Body of pancreas (tissue), 4 donors: Measurements from ENCODE around the gene RYR3. TPM values are rescaled to one million over a fixed set of nuclear protein-coding genes. Genes with fewer than 3 reads are reported as not detected.

ENCODE experiments used
- ATAC-seq: fragments of 150-250 bp; one replicate; pipeline ENCODE4 v1.9.1; 2016
- DNase-seq, 4 donors: peaks; one replicate each; pipeline ENCODE4 v3.0.0-alpha.2; 2019
- H3K27ac ChIP-seq, 4 donors: fragments of 200-600 bp; sonication (generic); 1 replicate in 3 of 4; 2 replicates in 1 of 4; pipeline versions ENCODE4 v1.5.1 to v1.6.1; 2016 to 2019; ENCODE audit warnings: mild to moderate bottlenecking in 1 of 4, mixed read lengths in 1 of 4, moderate library complexity in 1 of 4
- H3K27me3 ChIP-seq, 2 donors: fragments of 200-600 bp; sonication (generic); one replicate each; pipeline ENCODE4 v1.6.0; 2016; ENCODE audit warnings: mild to moderate bottlenecking in 1 of 2
- H3K36me3 ChIP-seq, 2 donors: fragments of 200-600 bp; sonication (generic); replicated peaks in 1 of 2; 2 replicates each; pipeline ENCODE4 v1.5.1; 2016; ENCODE audit warnings: low read depth in 2 of 2; ENCODE audit not compliant: insufficient read depth in 1 of 2
- H3K4me1 ChIP-seq: fragments of 200-600 bp; sonication (generic); one replicate; pipeline ENCODE4 v1.6.0; 2016
- H3K4me3 ChIP-seq, 2 donors: fragments of 200-600 bp; sonication (generic); 1 replicate in 1 of 2; 2 replicates in 1 of 2; pipeline ENCODE4 v1.5.1; 2016 to 2019
- H3K9me3 ChIP-seq, 3 donors: fragments of 200-600 bp; sonication (generic); 1 replicate in 2 of 3; 2 replicates in 1 of 3; pipeline ENCODE4 v1.5.1; 2016
- CTCF ChIP-seq, 7 experiments: fragments of 450-650 bp in 4 of 7; fragments of 200-600 bp in 3 of 7; sonication (generic) in 3 of 7; IDR thresholded peaks; one replicate each; pipeline ENCODE4 v1.5.1; 2016 to 2019; ENCODE audit warnings: antibody characterized with exemption in 7 of 7
- POLR2A ChIP-seq, 3 donors: fragments of 450-650 bp; IDR thresholded peaks; one replicate each; pipeline ENCODE4 v1.6.1; 2016; ENCODE audit warnings: antibody characterized with exemption in 3 of 3, mild to moderate bottlenecking in 2 of 3
- WGBS, 2 donors: methylation state at CpG; one replicate each; pipeline ENCODE4 v1.1.5; 2017; 5-methylcytosine and 5-hydroxymethylcytosine counted together
- intact Hi-C: fragments of 100-400 bp; cut with DNase I; formaldehyde crosslinking; loops from one replicate; pipeline ENCODE4 v1.15.1; 2023
- total RNA-seq, 2 donors: library from RNA; depleted of rRNA; stranded (reverse); fragments of >200 nt; gene quantifications; one replicate each; pipeline ENCODE4 v1.1.0, GENCODE V29; 2016

RYR3 gene
- total RNA-seq, 2 donors from 2014 or later, result 0.26 to 0.66 TPM

DNA sequence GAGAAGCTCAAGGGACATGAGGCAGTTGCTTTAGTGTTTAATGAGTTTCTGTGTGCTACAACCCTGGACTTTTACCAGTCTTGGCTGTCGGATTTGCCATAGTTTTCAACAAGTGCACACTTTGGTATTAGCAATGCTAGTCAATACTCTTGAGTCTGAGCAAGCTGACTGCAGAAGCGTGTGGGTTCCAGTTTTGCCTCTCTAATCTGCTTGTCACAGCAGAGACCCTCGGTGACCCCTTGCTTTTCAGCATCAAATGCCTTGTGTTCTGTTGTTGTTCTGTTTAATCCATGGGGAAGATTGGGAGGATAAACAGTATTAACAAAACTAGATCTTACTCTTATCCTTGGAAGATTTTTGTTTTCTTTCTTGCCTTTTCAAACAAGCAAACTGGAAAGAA lies 463.2 kb downstream of the RYR3 start:
- Histone ChIP-seq H3K27ac (no peak overlapping the region), H3K27me3 (no peaks in the 10 kb centered on the region), H3K36me3 (no peaks in the 10 kb centered on the region), H3K4me3 (no peak overlapping the region), H3K9me3 (no peaks in the 10 kb centered on the region), H3K4me1 (no peaks in the 10 kb centered on the region)
- WGBS, 2 donors, result 41 to 45% methylated on average over 3 of the region's 3 CpGs
- intact Hi-C loops, result no loop called here
- no peak for ATAC-seq
- no peak for DNase-seq
- TF ChIP-seq CTCF (IDR thresholded peaks at IDR 0.05) (no peak), POLR2A (IDR thresholded peaks at IDR 0.05) (no peak)

DNA sequence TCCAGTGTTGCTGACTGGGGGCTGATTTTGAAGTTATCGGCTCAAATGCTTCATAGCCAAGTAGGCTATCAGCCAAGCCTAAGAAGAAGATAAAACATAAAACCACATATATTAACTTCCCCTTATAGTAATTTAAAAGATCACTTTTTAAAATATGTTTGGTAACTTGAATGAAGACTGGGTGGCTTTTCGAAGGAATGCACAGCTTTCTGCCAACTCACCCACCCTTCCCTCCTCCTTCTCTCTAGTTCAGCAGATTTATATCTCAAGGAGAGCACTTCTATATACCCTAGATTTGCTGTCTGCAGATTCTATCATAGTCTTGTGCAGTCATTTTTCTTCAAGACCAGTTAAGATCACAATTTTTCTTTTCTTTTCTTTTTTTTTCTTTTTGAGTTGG lies 468.1 kb downstream of the RYR3 start:
- H3K4me3 ChIP-seq, result no peak overlapping the region
- H3K9me3 ChIP-seq, result no peaks in the 10 kb centered on the region
- no peak overlapping the region for H3K27ac ChIP-seq
- no peaks in the 10 kb centered on the region for H3K36me3 ChIP-seq
- intact Hi-C loops, result no loop called here
- DNase-seq (no peak), ATAC-seq (no peak)
- WGBS, 2 donors, result 73 to 74% methylated on average over 2 of the region's 2 CpGs
- TF ChIP-seq CTCF (IDR thresholded peaks at IDR 0.05) (no peak), POLR2A (IDR thresholded peaks at IDR 0.05) (no peak)
- no peaks in the 10 kb centered on the region for H3K4me1 ChIP-seq
- no peaks in the 10 kb centered on the region for H3K27me3 ChIP-seq

- H3K27ac ChIP-seq, result no peak overlapping the region
- intact Hi-C loops, result no loop called here
- no peaks in the 10 kb centered on the region for H3K4me1 ChIP-seq
- WGBS, 2 donors, result 76 to 82% methylated on average over 5 of the region's 5 CpGs
- TF ChIP-seq CTCF (IDR thresholded peaks at IDR 0.05) (no peak), POLR2A (IDR thresholded peaks at IDR 0.05) (no peak)
- H3K4me3 ChIP-seq, result no peak overlapping the region
- no peaks in the 10 kb centered on the region for H3K9me3 ChIP-seq
- H3K27me3 ChIP-seq, result no peaks in the 10 kb centered on the region
- ATAC-seq, result no peak
- DNase-seq, result no peak
- H3K36me3 ChIP-seq, result no peaks in the 10 kb centered on the region
These were observed 469.4 kb downstream of the RYR3 start for GRCh38 chr15:33780011-33780768.

GRCh38 chr15:33782966-33783365 lies 472.2 kb downstream of the RYR3 start:
- DNase-seq, result no peak
- Histone ChIP-seq H3K36me3 (no peaks in the 10 kb centered on the region), H3K27me3 (no peaks in the 10 kb centered on the region), H3K4me1 (no peaks in the 10 kb centered on the region), H3K9me3 (no peaks in the 10 kb centered on the region), H3K27ac (no peak overlapping the region), H3K4me3 (no peak overlapping the region)
- ATAC-seq, result no peak
- WGBS, 2 donors, result 52 to 60% methylated on average over 5 of the region's 5 CpGs
- no peak for TF ChIP-seq CTCF (IDR thresholded peaks at IDR 0.05)
- TF ChIP-seq POLR2A (IDR thresholded peaks at IDR 0.05), result no peak
- intact Hi-C loops, result no loop called here

- Histone ChIP-seq H3K4me1 (no peaks in the 10 kb centered on the region), H3K27me3 (no peaks in the 10 kb centered on the region), H3K9me3 (no peaks in the 10 kb centered on the region), H3K4me3 (no peak overlapping the region), H3K27ac (no peak overlapping the region), H3K36me3 (no peaks in the 10 kb centered on the region)
- no peak for ATAC-seq
- WGBS, 2 donors, result 50 to 71% methylated on average over 3 to 6 of the region's 6 CpGs
- intact Hi-C loops, result no loop called here
- no peak for TF ChIP-seq POLR2A (IDR thresholded peaks at IDR 0.05)
- no peak for TF ChIP-seq CTCF (IDR thresholded peaks at IDR 0.05)
- DNase-seq, result no peak
These were observed 474.6 kb downstream of the RYR3 start for GRCh38 chr15:33785366-33785765.
